Keratinocyte (primary cell): ENCODE measurements around the gene TAS2R39. TPM values are rescaled to one million over a fixed set of nuclear protein-coding genes. Genes with fewer than 3 reads are reported as not detected.

Experiments
- DNase-seq: peaks from one replicate; pipeline ENCODE4 v3.0.0-alpha.2; 2011; ENCODE audit warnings: low read depth, missing footprints, low spot score
- FAIRE-seq: peaks from 2 replicates; lab custom pipeline; 2011; peaks lifted over from hg19 to GRCh38; lab: Jason Lieb, UNC
- H2AFZ ChIP-seq: 2 replicates; pipeline ENCODE4 v1.6.0; 2012; ENCODE audit warnings: low read length, control low read depth, inconsistent platforms; ENCODE audit not compliant: control insufficient read depth
- H3K27ac ChIP-seq: 2 replicates; pipeline ENCODE4 v1.5.1; 2011; ENCODE audit warnings: low read length; ENCODE audit not compliant: control insufficient read depth, insufficient read depth
- H3K27me3 ChIP-seq: 3 replicates; pipeline ENCODE4 v1.6.0; 2011; ENCODE audit warnings: low read length; ENCODE audit not compliant: control insufficient read depth, insufficient read depth; ENCODE audit errors: extremely low read depth
- H3K36me3 ChIP-seq, 2 experiments: 2 replicates in 1 of 2; 3 replicates in 1 of 2; pipeline ENCODE4 v1.5.1; 2011; ENCODE audit warnings: low read length in 2 of 2, mild to moderate bottlenecking in 1 of 2; ENCODE audit not compliant: control insufficient read depth in 2 of 2, insufficient read depth in 2 of 2; ENCODE audit errors: extremely low read depth in 1 of 2
- H3K4me1 ChIP-seq: 3 replicates; pipeline ENCODE4 v1.5.1; 2011; ENCODE audit warnings: low read length; ENCODE audit not compliant: control insufficient read depth, insufficient read depth; ENCODE audit errors: extremely low read depth
- H3K4me2 ChIP-seq: 3 replicates; pipeline ENCODE4 v1.6.0; 2011; ENCODE audit warnings: low read depth, low read length; ENCODE audit not compliant: control insufficient read depth, insufficient read depth; ENCODE audit errors: extremely low read depth
- H3K4me3 ChIP-seq, 3 experiments: fragments of 200-600 bp in 1 of 3; sonication (generic) in 1 of 3; 2 replicates in 2 of 3; 3 replicates in 1 of 3; pipeline ENCODE4 v1.5.1; 2011 to 2016; ENCODE audit warnings: low read length in 3 of 3, mild to moderate bottlenecking in 3 of 3, control low read depth in 2 of 3, inconsistent platforms in 1 of 3, low read depth in 1 of 3, mixed read lengths in 1 of 3, mixed run types in 1 of 3, moderate library complexity in 1 of 3; ENCODE audit not compliant: control insufficient read depth in 2 of 3, insufficient read depth in 2 of 3; ENCODE audit errors: extremely low read depth in 1 of 3
- H3K79me2 ChIP-seq: 2 replicates; pipeline ENCODE4 v1.6.0; 2012; ENCODE audit warnings: low read length; ENCODE audit not compliant: control insufficient read depth, insufficient read depth
- H3K9ac ChIP-seq: 3 replicates; pipeline ENCODE4 v1.6.0; 2011; ENCODE audit warnings: low read length; ENCODE audit not compliant: control insufficient read depth, insufficient read depth; ENCODE audit errors: extremely low read depth
- H3K9me1 ChIP-seq: 3 replicates; pipeline ENCODE4 v1.6.0; 2011; ENCODE audit warnings: low read length; ENCODE audit not compliant: control insufficient read depth, insufficient read depth; ENCODE audit errors: extremely low read depth
- H3K9me3 ChIP-seq: 2 replicates; pipeline ENCODE4 v1.5.1; 2012; ENCODE audit warnings: low read depth, low read length; ENCODE audit not compliant: control insufficient read depth
- H4K20me1 ChIP-seq: 3 replicates; pipeline ENCODE4 v1.6.0; 2011; ENCODE audit warnings: low read length; ENCODE audit not compliant: control insufficient read depth, insufficient read depth; ENCODE audit errors: extremely low read depth
- CTCF ChIP-seq, 3 experiments: IDR thresholded peaks in 1 of 3; conservative IDR thresholded peaks in 1 of 3; optimal IDR thresholded peaks in 1 of 3; 2 replicates in 2 of 3; 3 replicates in 1 of 3; pipeline versions ENCODE3 to v1.5.1; 2011; ENCODE audit warnings: low read length in 3 of 3, mild to moderate bottlenecking in 3 of 3, moderate library complexity in 2 of 3, control low read depth in 1 of 3, inconsistent platforms in 1 of 3; ENCODE audit not compliant: insufficient read depth in 2 of 3; ENCODE audit errors: extremely low read depth in 1 of 3
- EZH2 ChIP-seq: IDR thresholded peaks from one replicate; pipeline ENCODE4 v1.6.1; 2012; ENCODE audit warnings: inconsistent platforms, mild to moderate bottlenecking, low read length, moderate library complexity
- dilution Hi-C: fragments of 300-500 bp; cut with MboI; formaldehyde crosslinking; loops from one replicate; pipeline ENCODE4 v1.7.0; 2020; ENCODE audit warnings: low sequenced_read_pairs; ENCODE audit not compliant: extremely low pct_ligation_motif_present
- polyA minus RNA-seq, 3 experiments: library from RNA; depleted of rRNA, polyadenylated mRNA; stranded (reverse); fragments of >200 nt; gene quantifications; 1 replicate in 1 of 3; 2 replicates in 1 of 3; 3 replicates in 1 of 3; pipeline ENCODE4 v1.2.3, GENCODE V29; 2011
- polyA plus RNA-seq, 5 experiments: library from polyadenylated mRNA; depleted of rRNA in 3 of 5; stranded (reverse) in 3 of 5; stranded (forward) in 1 of 5; unstranded in 1 of 5; fragments of >200 nt; gene quantifications; 1 replicate in 1 of 5; 2 replicates in 3 of 5; 3 replicates in 1 of 5; pipeline versions ENCODE4 v1.2.1 to v1.2.3, GENCODE V29; 2011 to 2012; ENCODE audit warnings: missing spikeins in 2 of 5, low read depth in 1 of 5, low replicate concordance in 1 of 5

Gene TAS2R39
- not detected in 3 replicates for polyA plus RNA-seq
- polyA plus RNA-seq (2011; ENCODE audit: low read depth), result not detected
- polyA plus RNA-seq (2011; cell fraction: cytosol; rRNA removed), result not detected in 2 replicates
- polyA plus RNA-seq (2011; cell fraction: nucleus; rRNA removed), result not detected in 2 replicates
- not detected in 2 replicates for polyA plus RNA-seq (2012; ENCODE audit: low replicate concordance)
- polyA minus RNA-seq, result not detected in 3 replicates
- polyA minus RNA-seq (2011; cell fraction: cytosol; rRNA and poly(A)+ RNA removed), result not detected
- polyA minus RNA-seq (2011; cell fraction: nucleus; rRNA and poly(A)+ RNA removed), result not detected in 2 replicates

- Histone ChIP-seq H3K9me1 (no peaks in the 10 kb centered on the region), H3K36me3 (no peaks in the 10 kb centered on the region), H3K27ac (no peak within 1 kb of the TSS), H3K27me3 (no peaks in the 10 kb centered on the region), H3K9me3 (no peaks in the 10 kb centered on the region), H3K4me1 (no peaks in the 10 kb centered on the region), H3K79me2 (no peaks in the 10 kb centered on the region), H3K4me2 (no peak within 1 kb of the TSS), H3K4me3 (no peak within 1 kb of the TSS), H3K9ac (no peak within 1 kb of the TSS), H4K20me1 (no peaks in the 10 kb centered on the region), H2AFZ (no peak within 1 kb of the TSS)
- dilution Hi-C loops, result no loop called here
- DNase-seq (no peak), FAIRE-seq (no peak)
- no peak for TF ChIP-seq EZH2
- no peak for TF ChIP-seq CTCF (optimal IDR thresholded peaks at IDR 0.05 in 1 of 3, IDR thresholded peaks at IDR 0.05 in 1 of 3, conservative IDR thresholded peaks at IDR 0.05 in 1 of 3; ENCODE audit: extremely low read depth in 1 of 3, insufficient read depth in 2 of 3, low read length in 3 of 3)
Measured at GRCh38 chr7:143183024-143183423, at the start of gene TAS2R39. Gene TAS2R39 (plus strand): TSS chr7:143183419. CDS start chr7:143183419, 0 bp downstream.

GRCh38 chr7:143147070-143147469 lies 36.1 kb upstream of the TAS2R39 start:
- Histone ChIP-seq H3K4me3 (no peak overlapping the region), H3K9me1 (no peaks in the 10 kb centered on the region), H3K4me1 (no peaks in the 10 kb centered on the region), H4K20me1 (no peaks in the 10 kb centered on the region), H3K4me2 (no peak overlapping the region), H3K27me3 (no peaks in the 10 kb centered on the region), H3K27ac (no peak overlapping the region), H3K79me2 (no peaks in the 10 kb centered on the region), H3K36me3 (no peaks in the 10 kb centered on the region), H3K9me3 (no peaks in the 10 kb centered on the region), H3K9ac (no peak overlapping the region), H2AFZ (no peak overlapping the region)
- no peak for TF ChIP-seq CTCF (optimal IDR thresholded peaks at IDR 0.05 in 1 of 3, IDR thresholded peaks at IDR 0.05 in 1 of 3, conservative IDR thresholded peaks at IDR 0.05 in 1 of 3; ENCODE audit: extremely low read depth in 1 of 3, insufficient read depth in 2 of 3, low read length in 3 of 3)
- TF ChIP-seq EZH2, result no peak
- FAIRE-seq (no peak), DNase-seq (no peak)
- dilution Hi-C loops, result no loop called here
